ENCODE data around the gene DLK2. TPM values are rescaled to one million over a fixed set of nuclear protein-coding genes. Genes with fewer than 3 reads are reported as not detected.

DLK2 gene
- polyA plus RNA-seq, 3 donors from 2014 or later: 0.11 TPM; not detected in 2

GRCh38 chr6:43457643-43458042 lies 2.3 kb upstream of the DLK2 start:
- H3K9me3 Mint-ChIP-seq: no peaks in the 10 kb centered on the region
- H3K36me3 Mint-ChIP-seq: peaks cover 0 to 3% (median 0%) of the 10 kb centered on the region in 3 donors
- peaks cover 12 to 13% of the 10 kb centered on the region in 2 donors for H3K4me1 Mint-ChIP-seq
- no peak for DNase-seq
- H3K27me3 Mint-ChIP-seq (ENCODE audit: low read depth in 3 of 3): peaks cover 5 to 12% (median 9%) of the 10 kb centered on the region in 3 donors
- no peak overlapping the region for H3K4me3 Mint-ChIP-seq
- no peak overlapping the region for H3K27ac Mint-ChIP-seq

GRCh38 chr6:43454696-43455530 lies 435 bp downstream of the DLK2 start:
- DNase-seq: peak; percentile 17 to 63 (median 63)
- Mint-ChIP-seq H3K27me3 (ENCODE audit: low read depth in 3 of 3) (peaks cover 0 to 8% (median 3%) of the 10 kb centered on the region in 3 donors), H3K36me3 (peaks cover 0 to 8% (median 0%) of the 10 kb centered on the region in 3 donors), H3K27ac (no peak overlapping the region), H3K4me1 (peaks cover 12 to 13% of the 10 kb centered on the region in 2 donors), H3K9me3 (no peaks in the 10 kb centered on the region), H3K4me3 (peak overlapping the region; percentile 63 to 85 (median 79))

- H3K4me3 Mint-ChIP-seq: peak overlapping the region; percentile 63 to 85 (median 79)
- H3K27me3 Mint-ChIP-seq (ENCODE audit: low read depth in 3 of 3): peaks cover 0 to 8% (median 3%) of the 10 kb centered on the region in 3 donors
- DNase-seq: peak in 1 of 3 donors; percentile 58
- H3K9me3 Mint-ChIP-seq: no peaks in the 10 kb centered on the region
- H3K4me1 Mint-ChIP-seq: peaks cover 12 to 13% of the 10 kb centered on the region in 2 donors
- peak overlapping the region in 1 of 6 donors; percentile 23 for H3K27ac Mint-ChIP-seq
- H3K36me3 Mint-ChIP-seq: peaks cover 0 to 8% (median 0%) of the 10 kb centered on the region in 3 donors
These were observed 1.1 kb downstream of the DLK2 start for GRCh38 chr6:43454290-43454695.

GRCh38 chr6:43453831-43454230 lies 1.5 kb downstream of the DLK2 start:
- H3K27me3 Mint-ChIP-seq (ENCODE audit: low read depth in 3 of 3): peaks cover 0 to 8% (median 3%) of the 10 kb centered on the region in 3 donors

GRCh38 chr6:43452896-43453295 lies 2.5 kb downstream of the DLK2 start:
- peak overlapping the region in 1 of 6 donors; percentile 55 for H3K27ac Mint-ChIP-seq

More at GRCh38 chr6:43453831-43454230, 1.5 kb downstream of the DLK2 start:
- peaks cover 0 to 8% (median 2%) of the 10 kb centered on the region in 3 donors for H3K36me3 Mint-ChIP-seq
- no peaks in the 10 kb centered on the region for H3K9me3 Mint-ChIP-seq
- peak overlapping the region; percentile 63 to 85 (median 79) for H3K4me3 Mint-ChIP-seq
- peak overlapping the region in 4 of 6 donors; percentile 20 to 50 (median 33) for H3K27ac Mint-ChIP-seq
- no peak for DNase-seq
- H3K4me1 Mint-ChIP-seq: peaks cover 12 to 13% of the 10 kb centered on the region in 2 donors

GRCh38 chr6:43451939-43452338 lies 3.4 kb downstream of the DLK2 start:
- Mint-ChIP-seq H3K36me3 (peaks cover 4 to 20% (median 8%) of the 10 kb centered on the region in 3 donors), H3K9me3 (no peaks in the 10 kb centered on the region), H3K27me3 (ENCODE audit: low read depth in 3 of 3) (peaks cover 0 to 5% (median 3%) of the 10 kb centered on the region in 3 donors), H3K4me1 (peaks cover 11 to 13% of the 10 kb centered on the region in 2 donors), H3K4me3 (no peak overlapping the region), H3K27ac (peak overlapping the region in 1 of 6 donors; percentile 46)
- no peak for DNase-seq

More at GRCh38 chr6:43452896-43453295, 2.5 kb downstream of the DLK2 start:
- peaks cover 0 to 8% (median 3%) of the 10 kb centered on the region in 3 donors for H3K27me3 Mint-ChIP-seq (ENCODE audit: low read depth in 3 of 3)
- H3K36me3 Mint-ChIP-seq: peaks cover 4 to 11% (median 8%) of the 10 kb centered on the region in 3 donors
- peak overlapping the region in 3 of 5 donors; percentile 19 to 81 (median 33) for H3K4me3 Mint-ChIP-seq
- H3K9me3 Mint-ChIP-seq: no peaks in the 10 kb centered on the region
- peaks cover 12 to 13% of the 10 kb centered on the region in 2 donors for H3K4me1 Mint-ChIP-seq
- DNase-seq: no peak

- Mint-ChIP-seq H3K36me3 (peaks cover 4 to 20% (median 8%) of the 10 kb centered on the region in 3 donors), H3K9me3 (no peaks in the 10 kb centered on the region), H3K4me1 (peaks cover 8 to 13% of the 10 kb centered on the region in 2 donors), H3K27ac (no peak overlapping the region), H3K4me3 (no peak overlapping the region), H3K27me3 (ENCODE audit: low read depth in 3 of 3) (peaks cover 0 to 5% (median 4%) of the 10 kb centered on the region in 3 donors)
- no peak for DNase-seq
These were observed 4.0 kb downstream of the DLK2 start for GRCh38 chr6:43451348-43451747.

GRCh38 chr6:43450699-43451131 lies 4.6 kb downstream of the DLK2 start:
- Mint-ChIP-seq H3K9me3 (no peaks in the 10 kb centered on the region), H3K4me3 (no peak overlapping the region), H3K36me3 (peaks cover 4 to 23% (median 8%) of the 10 kb centered on the region in 3 donors), H3K27me3 (ENCODE audit: low read depth in 3 of 3) (peaks cover 0 to 3% (median 1%) of the 10 kb centered on the region in 3 donors), H3K27ac (no peak overlapping the region), H3K4me1 (peaks cover 4 to 7% of the 10 kb centered on the region in 2 donors)
- no peak for DNase-seq

- Mint-ChIP-seq H3K4me3 (no peak overlapping the region), H3K36me3 (peaks cover 4 to 30% (median 13%) of the 10 kb centered on the region in 3 donors), H3K9me3 (no peaks in the 10 kb centered on the region), H3K27ac (no peak overlapping the region), H3K27me3 (ENCODE audit: low read depth in 3 of 3) (peaks cover 0 to 2% (median 0%) of the 10 kb centered on the region in 3 donors), H3K4me1 (peaks cover 0 to 2% of the 10 kb centered on the region in 2 donors)
- no peak for DNase-seq
These were observed 6.4 kb downstream of the DLK2 start for GRCh38 chr6:43448916-43449315.

GRCh38 chr6:43447604-43448003 lies 7.7 kb downstream of the DLK2 start:
- no peak for DNase-seq
- Mint-ChIP-seq H3K27ac (peak overlapping the region in 1 of 6 donors; percentile 9), H3K4me1 (no peaks in the 10 kb centered on the region), H3K27me3 (ENCODE audit: low read depth in 3 of 3) (peaks cover 0 to 2% (median 0%) of the 10 kb centered on the region in 3 donors), H3K36me3 (peaks cover 4 to 28% (median 15%) of the 10 kb centered on the region in 3 donors), H3K9me3 (no peaks in the 10 kb centered on the region), H3K4me3 (no peak overlapping the region)

GRCh38 chr6:43445576-43445975 lies 9.8 kb downstream of the DLK2 start:
- no peaks in the 10 kb centered on the region for H3K4me1 Mint-ChIP-seq
- peaks cover 4 to 23% (median 15%) of the 10 kb centered on the region in 3 donors for H3K36me3 Mint-ChIP-seq
- DNase-seq: no peak
- H3K9me3 Mint-ChIP-seq: no peaks in the 10 kb centered on the region
- peaks cover 0 to 2% (median 0%) of the 10 kb centered on the region in 3 donors for H3K27me3 Mint-ChIP-seq (ENCODE audit: low read depth in 3 of 3)
- H3K27ac Mint-ChIP-seq: no peak overlapping the region
- H3K4me3 Mint-ChIP-seq: no peak overlapping the region

- H3K27me3 Mint-ChIP-seq (ENCODE audit: low read depth in 3 of 3): peaks cover 0 to 2% (median 0%) of the 10 kb centered on the region in 3 donors
- H3K27ac Mint-ChIP-seq: no peak overlapping the region
- peaks cover 4 to 23% (median 15%) of the 10 kb centered on the region in 3 donors for H3K36me3 Mint-ChIP-seq
- no peak for DNase-seq
- no peaks in the 10 kb centered on the region for H3K9me3 Mint-ChIP-seq
- H3K4me3 Mint-ChIP-seq: no peak overlapping the region
- H3K4me1 Mint-ChIP-seq: no peaks in the 10 kb centered on the region
These were observed 10.8 kb downstream of the DLK2 start for GRCh38 chr6:43444582-43444981.

- DNase-seq: no peak
- Mint-ChIP-seq H3K4me3 (no peak overlapping the region), H3K4me1 (no peaks in the 10 kb centered on the region), H3K9me3 (no peaks in the 10 kb centered on the region), H3K27me3 (ENCODE audit: low read depth in 3 of 3) (peaks cover 0 to 2% (median 0%) of the 10 kb centered on the region in 3 donors), H3K27ac (no peak overlapping the region), H3K36me3 (peaks cover 4 to 23% (median 15%) of the 10 kb centered on the region in 3 donors)
These were observed 11.3 kb downstream of the DLK2 start for GRCh38 chr6:43444036-43444435.

- no peaks in the 10 kb centered on the region for H3K9me3 Mint-ChIP-seq
These were observed 12.4 kb downstream of the DLK2 start for GRCh38 chr6:43442935-43443334.

More at GRCh38 chr6:43442935-43443334, 12.4 kb downstream of the DLK2 start:
- DNase-seq: no peak
- Mint-ChIP-seq H3K36me3 (peaks cover 0 to 22% (median 7%) of the 10 kb centered on the region in 3 donors), H3K27me3 (ENCODE audit: low read depth in 3 of 3) (peaks cover 0 to 2% (median 0%) of the 10 kb centered on the region in 3 donors), H3K4me1 (no peaks in the 10 kb centered on the region), H3K27ac (no peak overlapping the region), H3K4me3 (no peak overlapping the region)

Data from immature natural killer cell (primary cell).